ENCODE results near the gene ARL2BP.

The ARL2BP gene

DNA sequence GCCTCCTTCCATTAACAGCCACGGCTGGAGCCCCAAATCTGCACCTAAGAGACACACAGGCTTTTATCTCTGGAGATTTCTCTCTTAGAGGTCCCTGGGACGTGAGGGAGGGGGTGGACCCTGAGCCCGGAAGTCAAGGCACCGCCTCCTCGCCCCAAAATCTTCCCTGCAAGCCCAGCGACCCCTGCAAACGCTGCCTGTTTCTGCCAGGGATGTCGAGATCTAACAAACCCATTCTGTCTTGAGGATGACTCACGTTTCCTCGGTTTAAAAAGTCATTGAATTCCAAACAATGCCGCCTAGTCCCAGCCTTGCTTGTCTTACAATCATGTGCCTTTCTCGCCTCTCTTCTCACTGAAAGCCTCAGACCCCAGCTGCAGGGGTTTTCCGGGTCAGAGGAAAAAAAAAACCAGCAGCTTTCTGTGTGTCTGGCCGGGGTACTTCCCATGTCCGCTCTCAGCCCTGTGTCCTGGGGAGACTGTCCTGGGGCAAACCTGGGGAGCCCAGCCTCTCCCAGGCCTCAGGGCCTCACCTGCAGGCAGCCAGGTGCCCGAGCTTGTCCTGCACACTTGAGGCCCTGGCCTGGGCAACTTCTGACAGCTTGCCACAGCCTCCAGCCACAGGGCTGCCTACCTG, 15.4 kb downstream of the ARL2BP start:
- TF ChIP-seq, protein P1, sequence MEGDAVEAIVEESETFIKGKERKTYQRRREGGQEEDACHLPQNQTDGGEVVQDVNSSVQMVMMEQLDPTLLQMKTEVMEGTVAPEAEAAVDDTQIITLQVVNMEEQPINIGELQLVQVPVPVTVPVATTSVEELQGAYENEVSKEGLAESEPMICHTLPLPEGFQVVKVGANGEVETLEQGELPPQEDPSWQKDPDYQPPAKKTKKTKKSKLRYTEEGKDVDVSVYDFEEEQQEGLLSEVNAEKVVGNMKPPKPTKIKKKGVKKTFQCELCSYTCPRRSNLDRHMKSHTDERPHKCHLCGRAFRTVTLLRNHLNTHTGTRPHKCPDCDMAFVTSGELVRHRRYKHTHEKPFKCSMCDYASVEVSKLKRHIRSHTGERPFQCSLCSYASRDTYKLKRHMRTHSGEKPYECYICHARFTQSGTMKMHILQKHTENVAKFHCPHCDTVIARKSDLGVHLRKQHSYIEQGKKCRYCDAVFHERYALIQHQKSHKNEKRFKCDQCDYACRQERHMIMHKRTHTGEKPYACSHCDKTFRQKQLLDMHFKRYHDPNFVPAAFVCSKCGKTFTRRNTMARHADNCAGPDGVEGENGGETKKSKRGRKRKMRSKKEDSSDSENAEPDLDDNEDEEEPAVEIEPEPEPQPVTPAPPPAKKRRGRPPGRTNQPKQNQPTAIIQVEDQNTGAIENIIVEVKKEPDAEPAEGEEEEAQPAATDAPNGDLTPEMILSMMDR (IDR thresholded peaks at IDR 0.05; ENCODE audit: extremely low read depth, insufficient read depth, missing control alignments): no peak
- in situ Hi-C loops (cut with MboI; ENCODE audit: low pct_unique_long_range_greater_than_20kb, low sequenced_read_pairs, unreplicated experiment): no loop called here
- DNase-seq (ENCODE audit: low spot score): peak; percentile 62

- DNase-seq (ENCODE audit: low spot score): no peak
- in situ Hi-C loops (cut with MboI; ENCODE audit: low pct_unique_long_range_greater_than_20kb, low sequenced_read_pairs, unreplicated experiment): no loop called here
- TF ChIP-seq, protein P1 (IDR thresholded peaks at IDR 0.05; ENCODE audit: extremely low read depth, insufficient read depth, missing control alignments): no peak
Observed at GRCh38 chr16:57261806-57262205, 16.7 kb downstream of the ARL2BP start.

DNA sequence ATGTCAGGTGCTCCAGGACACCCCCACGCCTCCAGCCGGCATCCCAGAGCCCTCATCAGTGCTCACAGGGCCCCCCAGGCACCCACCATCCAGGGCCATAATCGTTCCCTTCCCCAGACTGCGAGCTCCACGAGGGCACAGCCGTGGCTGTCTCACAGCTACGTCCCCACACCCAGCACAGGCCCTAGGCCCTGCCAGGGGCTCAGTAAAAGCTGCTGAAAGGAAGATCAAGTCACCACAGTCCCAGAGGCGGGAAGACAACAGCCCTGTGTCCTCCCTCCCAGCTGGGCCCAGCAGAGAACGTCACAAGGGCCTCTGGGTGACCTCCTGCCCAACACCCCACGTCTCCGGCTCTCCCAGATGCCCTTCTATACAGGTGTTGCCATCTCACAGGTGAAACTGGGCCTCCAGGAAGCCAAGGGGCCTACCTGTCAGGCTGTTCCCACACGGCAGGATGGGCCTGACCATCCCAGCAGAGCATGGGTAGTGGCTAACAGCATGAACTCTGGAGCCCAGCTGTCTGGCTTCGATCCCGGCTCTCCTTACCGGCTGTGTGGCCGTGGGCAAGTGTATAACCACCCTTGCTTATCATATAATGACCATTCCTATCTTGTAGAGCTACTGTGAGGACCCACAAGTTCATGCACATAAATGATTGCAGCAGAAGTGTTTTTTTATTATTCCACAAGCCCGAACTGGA, 17.9 kb downstream of the ARL2BP start:
- in situ Hi-C loops (cut with MboI; ENCODE audit: low pct_unique_long_range_greater_than_20kb, low sequenced_read_pairs, unreplicated experiment): no loop called here

GRCh38 chr16:57263541-57264351, 18.7 kb downstream of the ARL2BP start:
- DNase-seq (ENCODE audit: low spot score): no peak
- in situ Hi-C loops (cut with MboI; ENCODE audit: low pct_unique_long_range_greater_than_20kb, low sequenced_read_pairs, unreplicated experiment): no loop called here
- TF ChIP-seq, protein P1 (IDR thresholded peaks at IDR 0.05; ENCODE audit: extremely low read depth, insufficient read depth, missing control alignments): no peak

More for the DNA sequence above, 17.9 kb downstream of the ARL2BP start:
- no peak for DNase-seq (ENCODE audit: low spot score)
- TF ChIP-seq, protein P1 (IDR thresholded peaks at IDR 0.05; ENCODE audit: extremely low read depth, insufficient read depth, missing control alignments): no peak

GRCh38 chr16:57264381-57264780, 19.3 kb downstream of the ARL2BP start:
- in situ Hi-C loops (cut with MboI; ENCODE audit: low pct_unique_long_range_greater_than_20kb, low sequenced_read_pairs, unreplicated experiment): no loop called here
- no peak for DNase-seq (ENCODE audit: low spot score)
- TF ChIP-seq, protein P1 (IDR thresholded peaks at IDR 0.05; ENCODE audit: extremely low read depth, insufficient read depth, missing control alignments): no peak

DNA sequence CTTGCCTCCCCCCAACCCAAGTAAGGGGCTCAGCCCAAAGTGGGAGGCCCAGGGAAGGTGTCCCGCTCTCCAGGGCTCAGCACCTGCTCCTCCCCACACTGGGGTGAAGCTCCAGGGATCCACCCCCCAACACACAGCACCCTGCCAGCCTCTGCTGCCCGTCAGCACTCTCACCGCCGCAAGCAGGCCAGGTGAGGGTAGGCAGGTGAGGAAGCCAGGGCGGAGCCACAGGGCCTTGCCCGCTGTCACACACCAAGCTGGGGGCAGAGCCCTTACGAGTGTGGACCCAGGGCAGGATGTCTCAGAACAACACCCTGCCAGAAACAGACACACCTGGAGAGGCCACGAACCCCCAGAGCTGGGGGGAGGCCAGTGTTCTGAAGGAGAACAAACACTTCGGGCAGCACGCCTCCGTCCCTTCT, 19.9 kb downstream of the ARL2BP start:
- in situ Hi-C loops (cut with MboI; ENCODE audit: low pct_unique_long_range_greater_than_20kb, low sequenced_read_pairs, unreplicated experiment): no loop called here
- TF ChIP-seq, protein P1 (IDR thresholded peaks at IDR 0.05; ENCODE audit: extremely low read depth, insufficient read depth, missing control alignments): no peak
- DNase-seq (ENCODE audit: low spot score): no peak
